Parathyroid adenoma (tissue), 2 donors: ENCODE measurements around the gene SLC12A7.

Experiments used
- H2AFZ ChIP-seq: fragments of 300-600 bp; sonication (generic); one replicate; pipeline ENCODE4 v1.7.0; 2017; ENCODE audit warnings: antibody characterized with exemption, mild to moderate bottlenecking
- H3K27ac ChIP-seq: fragments of 300-600 bp; sonication (generic); one replicate; pipeline ENCODE4 v1.7.0; 2017
- H3K27me3 ChIP-seq: fragments of 300-600 bp; sonication (generic); one replicate; pipeline ENCODE4 v1.7.0; 2017; ENCODE audit warnings: low read length; ENCODE audit not compliant: control insufficient read depth, insufficient read depth
- H3K36me3 ChIP-seq: fragments of 300-600 bp; sonication (generic); one replicate; pipeline ENCODE4 v1.7.0; 2017; ENCODE audit warnings: low read length; ENCODE audit not compliant: control insufficient read depth, insufficient read depth
- H3K4me1 ChIP-seq: fragments of 300-600 bp; sonication (generic); one replicate; pipeline ENCODE4 v1.7.0; 2017; ENCODE audit warnings: control low read depth
- H3K4me2 ChIP-seq: fragments of 300-600 bp; sonication (generic); one replicate; pipeline ENCODE4 v1.7.0; 2017; ENCODE audit warnings: low read length
- H3K4me3 ChIP-seq: fragments of 300-600 bp; sonication (generic); one replicate; pipeline ENCODE4 v1.7.0; 2017; ENCODE audit warnings: low read depth, low read length
- H3K79me2 ChIP-seq: fragments of 300-600 bp; sonication (generic); one replicate; pipeline ENCODE4 v1.7.0; 2017; ENCODE audit warnings: control low read depth
- H3K9ac ChIP-seq: fragments of 300-600 bp; sonication (generic); one replicate; pipeline ENCODE4 v1.7.0; 2017; ENCODE audit warnings: mild to moderate bottlenecking
- H3K9me3 ChIP-seq: fragments of 300-600 bp; sonication (generic); one replicate; pipeline ENCODE4 v1.7.0; 2017; ENCODE audit warnings: low read length; ENCODE audit not compliant: control insufficient read depth
- CTCF ChIP-seq: fragments of 300-600 bp; sonication (generic); IDR thresholded peaks from one replicate; pipeline ENCODE4 v1.7.0; 2017; ENCODE audit warnings: antibody characterized with exemption, mild to moderate bottlenecking
- donor health status: primary hyperparathyroidism.

Gene SLC12A7

GRCh38 chr5:1019001-1019905 lies 92.6 kb downstream of the SLC12A7 start:
- Histone ChIP-seq H3K79me2 (no peaks in the 10 kb centered on the region), H3K4me3 (no peak overlapping the region), H3K4me2 (no peak overlapping the region), H3K9me3 (no peaks in the 10 kb centered on the region), H3K9ac (no peak overlapping the region), H2AFZ (no peak overlapping the region), H3K4me1 (no peaks in the 10 kb centered on the region), H3K36me3 (no peaks in the 10 kb centered on the region), H3K27ac (no peak overlapping the region), H3K27me3 (no peaks in the 10 kb centered on the region)
- no peak for TF ChIP-seq CTCF

- Histone ChIP-seq H3K9ac (no peak overlapping the region), H3K4me3 (no peak overlapping the region), H3K27ac (no peak overlapping the region), H3K4me2 (no peak overlapping the region), H3K79me2 (no peaks in the 10 kb centered on the region), H3K4me1 (no peaks in the 10 kb centered on the region), H3K27me3 (no peaks in the 10 kb centered on the region), H3K36me3 (no peaks in the 10 kb centered on the region), H3K9me3 (no peaks in the 10 kb centered on the region), H2AFZ (no peak overlapping the region)
- no peak for TF ChIP-seq CTCF
These were observed 93.3 kb downstream of the SLC12A7 start for GRCh38 chr5:1018596-1018995.

GRCh38 chr5:1017691-1018455 lies 94.0 kb downstream of the SLC12A7 start:
- Histone ChIP-seq H3K27ac (no peak overlapping the region), H3K4me3 (no peak overlapping the region), H3K36me3 (no peaks in the 10 kb centered on the region), H3K9me3 (no peaks in the 10 kb centered on the region), H3K4me2 (no peak overlapping the region), H3K27me3 (no peaks in the 10 kb centered on the region), H3K79me2 (no peaks in the 10 kb centered on the region), H2AFZ (no peak overlapping the region), H3K9ac (no peak overlapping the region), H3K4me1 (no peaks in the 10 kb centered on the region)
- no peak for TF ChIP-seq CTCF

GRCh38 chr5:1017056-1017455 lies 94.8 kb downstream of the SLC12A7 start:
- H2AFZ ChIP-seq, result no peak overlapping the region
- no peak overlapping the region for H3K4me3 ChIP-seq
- H3K4me1 ChIP-seq, result no peaks in the 10 kb centered on the region
- no peaks in the 10 kb centered on the region for H3K79me2 ChIP-seq
- no peaks in the 10 kb centered on the region for H3K9me3 ChIP-seq
- no peak for TF ChIP-seq CTCF
- no peak overlapping the region for H3K9ac ChIP-seq
- no peaks in the 10 kb centered on the region for H3K27me3 ChIP-seq
- H3K4me2 ChIP-seq, result no peak overlapping the region
- H3K27ac ChIP-seq, result no peak overlapping the region
- no peaks in the 10 kb centered on the region for H3K36me3 ChIP-seq
